Liver (tissue), 2 donors: ENCODE measurements around the gene REL.

Experiments used
- GABPA ChIP-seq, 2 donors: IDR thresholded peaks in 1 of 2; conservative IDR thresholded peaks in 1 of 2; 2 replicates each; pipeline ENCODE4 v1.6.1; 2016; ENCODE audit warnings: antibody characterized with exemption in 2 of 2, mild to moderate bottlenecking in 1 of 2, moderate library complexity in 1 of 2
- JUND ChIP-seq, 2 donors: IDR thresholded peaks; 2 replicates each; pipeline ENCODE4 v1.6.1; 2016; ENCODE audit warnings: antibody characterized with exemption in 2 of 2
- donor health status: healthy.

DNA sequence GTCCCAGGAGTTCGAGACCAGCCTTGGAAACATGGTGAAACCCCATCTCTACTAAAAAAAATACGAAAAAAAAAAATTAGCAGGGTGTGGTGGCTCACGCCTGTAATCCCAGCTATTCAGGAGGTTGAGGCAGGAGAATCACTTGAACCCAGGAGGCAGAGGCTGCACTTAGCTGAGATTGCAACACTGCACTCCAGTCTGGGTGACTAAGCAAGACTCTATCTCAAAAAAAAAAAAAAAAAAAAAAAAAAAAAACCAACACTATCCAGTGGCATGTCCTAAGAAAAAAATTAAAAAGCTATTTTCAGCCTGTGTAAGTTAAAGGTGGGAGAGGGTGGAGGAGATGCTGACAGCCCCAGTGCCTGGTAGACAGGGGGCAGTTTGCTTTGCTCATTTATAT lies 32.2 kb upstream of the REL start:
- TF ChIP-seq JUND (IDR thresholded peaks at IDR 0.05) (no peak), GABPA (IDR thresholded peaks at IDR 0.05 in 1 of 2, conservative IDR thresholded peaks at IDR 0.05 in 1 of 2) (no peak)
